ENCODE data around the gene ANKS1B.

DNA sequence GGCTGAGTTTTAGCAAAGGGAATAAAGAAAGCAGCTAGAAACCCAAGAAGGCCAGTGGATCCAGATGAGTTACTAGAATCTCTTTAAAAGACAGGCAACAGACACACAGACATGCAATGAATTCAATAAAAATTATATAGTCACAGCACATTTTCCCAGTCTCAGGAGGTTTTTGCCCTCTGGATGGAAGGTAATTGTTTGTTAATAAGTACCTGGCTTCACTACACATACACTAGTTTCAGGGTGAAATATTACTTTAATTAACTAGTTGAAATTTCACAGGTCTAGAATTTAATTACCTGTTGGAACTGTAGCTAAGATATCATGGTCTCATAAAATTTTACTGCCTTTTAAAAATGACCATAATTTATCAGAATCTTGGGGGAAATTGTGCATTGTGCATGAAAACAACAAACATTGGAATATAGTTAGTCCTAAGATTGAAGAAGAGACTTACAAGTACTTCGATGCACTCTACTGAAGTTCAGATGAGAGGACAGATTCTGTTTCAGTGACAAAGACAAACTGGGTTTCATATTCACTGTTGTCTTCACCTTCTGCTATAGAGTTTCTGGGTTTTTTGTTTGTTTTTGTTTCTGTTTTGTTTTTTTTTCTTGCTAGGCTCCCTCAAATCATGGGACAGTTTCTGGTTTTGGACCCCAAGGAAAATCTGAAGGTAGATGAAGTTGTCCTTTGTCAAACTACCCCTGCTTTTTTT is 614.2 kb downstream of the ANKS1B start:
- TF ChIP-seq, protein P1, sequence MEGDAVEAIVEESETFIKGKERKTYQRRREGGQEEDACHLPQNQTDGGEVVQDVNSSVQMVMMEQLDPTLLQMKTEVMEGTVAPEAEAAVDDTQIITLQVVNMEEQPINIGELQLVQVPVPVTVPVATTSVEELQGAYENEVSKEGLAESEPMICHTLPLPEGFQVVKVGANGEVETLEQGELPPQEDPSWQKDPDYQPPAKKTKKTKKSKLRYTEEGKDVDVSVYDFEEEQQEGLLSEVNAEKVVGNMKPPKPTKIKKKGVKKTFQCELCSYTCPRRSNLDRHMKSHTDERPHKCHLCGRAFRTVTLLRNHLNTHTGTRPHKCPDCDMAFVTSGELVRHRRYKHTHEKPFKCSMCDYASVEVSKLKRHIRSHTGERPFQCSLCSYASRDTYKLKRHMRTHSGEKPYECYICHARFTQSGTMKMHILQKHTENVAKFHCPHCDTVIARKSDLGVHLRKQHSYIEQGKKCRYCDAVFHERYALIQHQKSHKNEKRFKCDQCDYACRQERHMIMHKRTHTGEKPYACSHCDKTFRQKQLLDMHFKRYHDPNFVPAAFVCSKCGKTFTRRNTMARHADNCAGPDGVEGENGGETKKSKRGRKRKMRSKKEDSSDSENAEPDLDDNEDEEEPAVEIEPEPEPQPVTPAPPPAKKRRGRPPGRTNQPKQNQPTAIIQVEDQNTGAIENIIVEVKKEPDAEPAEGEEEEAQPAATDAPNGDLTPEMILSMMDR (IDR thresholded peaks at IDR 0.05): no peak
- TF ChIP-seq EP300 (IDR thresholded peaks at IDR 0.05) (no peak), POLR2AphosphoS5 (IDR thresholded peaks at IDR 0.05) (no peak), POLR2A (IDR thresholded peaks at IDR 0.05) (no peak)

Measured in suprapubic skin (tissue), 4 donors.